ENCODE measurements around the gene DNAH14. TPM values are rescaled to one million over a fixed set of nuclear protein-coding genes. Genes with fewer than 3 reads are reported as not detected.

Gene DNAH14
- total and polyA plus RNA-seq, 2 experiments from 2014 or later, result 55.3 to 80.2 TPM

GRCh38 chr1:225280563-225280962, 351.1 kb downstream of the DNAH14 start:
- H3K27me3 Mint-ChIP-seq (ENCODE audit: insufficient read depth, low read depth, poor library complexity), result peaks cover 2% of the 10 kb centered on the region
- 0 out of 2 replicates have a peak, but pooled peaks cover 6% of the 10 kb centered on the region for H3K9me2 ChIP-seq (ENCODE audit: insufficient read depth)
- H3K27ac ChIP-seq (ENCODE audit: low read depth), result no peak overlapping the region
- H3F3A ChIP-seq (replicated peaks; ENCODE audit: low read depth), result no peaks in the 10 kb centered on the region
- no peaks in the 10 kb centered on the region for H4K20me1 ChIP-seq (replicated peaks; ENCODE audit: insufficient read depth)
- DNase-seq (ENCODE audit: low spot score), result no peak
- no peaks in the 10 kb centered on the region for H3K36me3 ChIP-seq (ENCODE audit: insufficient read depth)
- H3K4me1 Mint-ChIP-seq, result no peaks in the 10 kb centered on the region
- TF ChIP-seq ZNF462 (CRISPR knock-in tag; IDR thresholded peaks at IDR 0.05) (no peak), JUNB (IDR thresholded peaks at IDR 0.05; ENCODE audit: unreplicated experiment) (no peak), NANOG (IDR thresholded peaks at IDR 0.05; ENCODE audit: borderline replicate concordance) (no peak), ETS1 (IDR thresholded peaks at IDR 0.05) (no peak), ZNF331 (CRISPR knock-in tag; IDR thresholded peaks at IDR 0.05; ENCODE audit: low read depth) (no peak), STAT1 (IDR thresholded peaks at IDR 0.05; ENCODE audit: unreplicated experiment) (no peak), EZH2 (IDR thresholded peaks at IDR 0.05; ENCODE audit: low read depth, unreplicated experiment) (no peak), POLR2AphosphoS5 (IDR thresholded peaks at IDR 0.05; ENCODE audit: low read depth) (no peak), CREB1 (CRISPR knock-in tag; IDR thresholded peaks at IDR 0.05; ENCODE audit: low read depth) (no peak)
- no peak overlapping the region for H3K4me3 Mint-ChIP-seq
- H3K27ac Mint-ChIP-seq, result no peak overlapping the region
- no peak overlapping the region for H2AFZ ChIP-seq
- H3K4me2 ChIP-seq, result no peak overlapping the region
- H3K9me3 Mint-ChIP-seq, result peaks cover 14% of the 10 kb centered on the region; the same call in 2 of the 3 replicates
- no peak overlapping the region for H3K4me3 ChIP-seq
- ATAC-seq, result no peak
- H3K36me3 Mint-ChIP-seq (ENCODE audit: low read depth), result peaks cover 7% of the 10 kb centered on the region; the same call in 2 of the 3 replicates
- H3K27me3 ChIP-seq (ENCODE audit: insufficient read depth), result no peaks in the 10 kb centered on the region
- no peaks in the 10 kb centered on the region for H3K4me1 ChIP-seq (ENCODE audit: insufficient read depth)
- H3K79me2 ChIP-seq (replicated peaks; ENCODE audit: insufficient read depth), result no peaks in the 10 kb centered on the region

Data from GM23338 (cell line).